VCaP (cell line): ENCODE measurements around the gene PCDH8.

Experiments used
- H3K27ac ChIP-seq: fragments of 450-650 bp; 2 replicates; pipeline ENCODE4 v1.5.1; 2017
- TF ChIP-seq, protein P1 (sequence below): fragments of 450-650 bp; conservative IDR thresholded peaks from 2 replicates; pipeline ENCODE4 v1.5.1; 2017; ENCODE audit warnings: mild to moderate bottlenecking, moderate library complexity

Gene PCDH8

DNA sequence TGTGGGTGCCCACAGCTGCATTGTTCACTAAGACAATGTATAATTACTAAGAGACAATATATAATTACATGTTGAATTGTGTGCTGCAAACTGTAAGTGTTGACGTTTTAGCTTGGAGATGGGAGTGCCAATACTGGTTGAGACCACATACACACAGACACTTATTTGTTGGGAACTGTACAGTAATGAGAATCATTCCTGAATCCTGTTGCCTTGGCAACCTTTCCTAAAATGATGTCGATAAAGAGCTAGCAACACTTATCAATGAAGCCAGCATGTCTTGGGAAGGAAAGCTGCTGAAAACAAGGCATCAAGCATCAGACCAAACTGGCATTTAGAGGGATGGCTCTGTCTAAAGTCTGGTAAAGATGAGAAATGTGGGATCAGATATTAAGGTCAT, 51.3 kb downstream of the PCDH8 start:
- H3K27ac ChIP-seq: no peak overlapping the region
- TF ChIP-seq, protein P1, sequence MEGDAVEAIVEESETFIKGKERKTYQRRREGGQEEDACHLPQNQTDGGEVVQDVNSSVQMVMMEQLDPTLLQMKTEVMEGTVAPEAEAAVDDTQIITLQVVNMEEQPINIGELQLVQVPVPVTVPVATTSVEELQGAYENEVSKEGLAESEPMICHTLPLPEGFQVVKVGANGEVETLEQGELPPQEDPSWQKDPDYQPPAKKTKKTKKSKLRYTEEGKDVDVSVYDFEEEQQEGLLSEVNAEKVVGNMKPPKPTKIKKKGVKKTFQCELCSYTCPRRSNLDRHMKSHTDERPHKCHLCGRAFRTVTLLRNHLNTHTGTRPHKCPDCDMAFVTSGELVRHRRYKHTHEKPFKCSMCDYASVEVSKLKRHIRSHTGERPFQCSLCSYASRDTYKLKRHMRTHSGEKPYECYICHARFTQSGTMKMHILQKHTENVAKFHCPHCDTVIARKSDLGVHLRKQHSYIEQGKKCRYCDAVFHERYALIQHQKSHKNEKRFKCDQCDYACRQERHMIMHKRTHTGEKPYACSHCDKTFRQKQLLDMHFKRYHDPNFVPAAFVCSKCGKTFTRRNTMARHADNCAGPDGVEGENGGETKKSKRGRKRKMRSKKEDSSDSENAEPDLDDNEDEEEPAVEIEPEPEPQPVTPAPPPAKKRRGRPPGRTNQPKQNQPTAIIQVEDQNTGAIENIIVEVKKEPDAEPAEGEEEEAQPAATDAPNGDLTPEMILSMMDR: no peak

DNA sequence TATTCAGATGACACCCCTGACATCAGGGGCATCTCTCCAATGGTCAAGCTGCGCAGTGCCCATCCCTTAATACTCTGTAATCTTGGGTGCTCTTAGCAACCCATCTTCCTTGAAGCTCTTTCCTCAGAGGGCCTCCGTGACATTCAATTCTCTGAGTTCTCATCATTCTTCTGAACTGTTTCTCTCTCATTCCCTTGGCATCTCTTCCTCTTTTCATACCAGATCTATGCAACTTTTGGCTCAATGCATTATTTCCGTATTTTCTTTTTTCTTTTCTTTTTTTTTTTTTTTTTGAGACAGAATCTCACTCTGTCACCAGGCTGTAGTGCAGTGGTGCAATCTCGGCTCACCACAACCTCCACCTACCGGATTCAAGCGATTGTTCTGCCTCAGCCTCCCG, 53.9 kb downstream of the PCDH8 start:
- TF ChIP-seq, protein P1: no peak

DNA sequence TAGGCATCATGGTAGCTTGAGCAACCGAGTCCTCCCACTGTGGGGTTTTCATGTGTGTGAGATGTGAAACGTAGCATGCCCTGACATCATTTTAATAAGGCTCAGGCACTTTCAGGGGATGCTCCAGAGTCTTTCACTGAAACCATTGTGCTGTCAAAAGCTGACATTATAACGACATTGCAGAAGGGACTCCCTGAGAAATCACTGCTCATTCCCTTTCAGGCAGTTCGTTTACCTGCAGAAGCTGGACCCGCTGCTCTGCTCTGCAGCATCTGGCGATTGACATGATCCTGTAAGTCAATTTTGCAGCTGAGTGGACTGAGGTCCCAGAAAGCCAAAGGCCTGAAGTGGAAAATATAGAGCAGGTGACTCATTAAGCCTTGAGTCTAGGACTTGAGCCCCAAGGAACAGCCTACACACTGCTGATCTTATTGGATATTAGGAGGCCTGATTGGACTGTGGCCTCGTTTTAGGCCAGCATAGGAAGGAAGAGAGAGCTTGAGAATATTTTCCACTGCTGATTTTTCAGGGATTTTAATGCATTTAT, 54.9 kb downstream of the PCDH8 start:
- H3K27ac ChIP-seq: no peak overlapping the region
- TF ChIP-seq, protein P1: no peak

More for the DNA sequence above, 53.9 kb downstream of the PCDH8 start:
- no peak overlapping the region for H3K27ac ChIP-seq
